ENCODE data around the gene MRPL43. TPM values are rescaled to one million over a fixed set of nuclear protein-coding genes. Genes with fewer than 3 reads are reported as not detected.

MRPL43 gene
- total RNA-seq, 2 donors from 2014 or later: 98.3 to 119 TPM

- no peaks in the 10 kb centered on the region for H3K27me3 ChIP-seq (replicated peaks; ENCODE audit: insufficient read depth)
- no peak overlapping the region for H3K27ac ChIP-seq
- no peak overlapping the region for H3K4me3 ChIP-seq
- DNase-seq (ENCODE audit: low spot score): no peak
- no peaks in the 10 kb centered on the region for H3K4me1 ChIP-seq (replicated peaks)
- no peaks in the 10 kb centered on the region for H3K36me3 ChIP-seq
- intact Hi-C loops (cut with DNase I): no loop called here
- TF ChIP-seq POLR2A (IDR thresholded peaks at IDR 0.05) (no peak), POLR2AphosphoS5 (IDR thresholded peaks at IDR 0.05) (no peak), CTCF (IDR thresholded peaks at IDR 0.05) (no peak)
- 93% methylated on average over 15 of the region's 15 CpGs for WGBS
- H3K9me3 ChIP-seq: no peaks in the 10 kb centered on the region
These were observed 35.8 kb upstream of the MRPL43 start for GRCh38 chr10:101022967-101023705.

- DNase-seq (ENCODE audit: low spot score): no peak
- no peak overlapping the region for H3K27ac ChIP-seq
- 84% methylated on average over 11 of the region's 11 CpGs for WGBS
- intact Hi-C loops (cut with DNase I): no loop called here
- H3K9me3 ChIP-seq: no peaks in the 10 kb centered on the region
- TF ChIP-seq CTCF (IDR thresholded peaks at IDR 0.05) (no peak), POLR2AphosphoS5 (IDR thresholded peaks at IDR 0.05) (no peak), POLR2A (IDR thresholded peaks at IDR 0.05) (no peak)
- no peaks in the 10 kb centered on the region for H3K4me1 ChIP-seq (replicated peaks)
- H3K27me3 ChIP-seq (replicated peaks; ENCODE audit: insufficient read depth): no peaks in the 10 kb centered on the region
- H3K36me3 ChIP-seq: no peaks in the 10 kb centered on the region
- H3K4me3 ChIP-seq: no peak overlapping the region
These were observed 34.5 kb upstream of the MRPL43 start for GRCh38 chr10:101021692-101022251.

GRCh38 chr10:101021239-101021638, 33.9 kb upstream of the MRPL43 start:
- H3K27me3 ChIP-seq (replicated peaks; ENCODE audit: insufficient read depth): no peaks in the 10 kb centered on the region
- H3K4me1 ChIP-seq (replicated peaks): no peaks in the 10 kb centered on the region
- no peak for TF ChIP-seq CTCF (IDR thresholded peaks at IDR 0.05)
- TF ChIP-seq POLR2A (IDR thresholded peaks at IDR 0.05): no peak
- TF ChIP-seq POLR2AphosphoS5 (IDR thresholded peaks at IDR 0.05): no peak
- no peaks in the 10 kb centered on the region for H3K36me3 ChIP-seq
- H3K27ac ChIP-seq: no peak overlapping the region
- intact Hi-C loops (cut with DNase I): no loop called here
- WGBS: 79% methylated on average over 4 of the region's 4 CpGs
- no peak for DNase-seq (ENCODE audit: low spot score)
- H3K9me3 ChIP-seq: no peaks in the 10 kb centered on the region
- H3K4me3 ChIP-seq: no peak overlapping the region

GRCh38 chr10:101020427-101021075, 33.3 kb upstream of the MRPL43 start:
- Histone ChIP-seq H3K36me3 (no peaks in the 10 kb centered on the region), H3K4me1 (replicated peaks) (no peaks in the 10 kb centered on the region), H3K27me3 (replicated peaks; ENCODE audit: insufficient read depth) (no peaks in the 10 kb centered on the region), H3K27ac (no peak overlapping the region), H3K9me3 (no peaks in the 10 kb centered on the region), H3K4me3 (no peak overlapping the region)
- DNase-seq (ENCODE audit: low spot score): no peak
- 81% methylated on average over 10 of the region's 10 CpGs for WGBS
- TF ChIP-seq POLR2AphosphoS5 (IDR thresholded peaks at IDR 0.05): no peak
- TF ChIP-seq POLR2A (IDR thresholded peaks at IDR 0.05): no peak
- no peak for TF ChIP-seq CTCF (IDR thresholded peaks at IDR 0.05)
- intact Hi-C loops (cut with DNase I): no loop called here
